Activated CD4-positive, CD25-positive, alpha-beta regulatory T cell treated with anti-CD3 and anti-CD28 coated beads, Interleukin-2, amount 50 U/mL, for 16 hours (primary cell): ENCODE measurements around the gene CCDC87.
"Not testable (repeated sequence)": the region's sequence is repeated elsewhere in the genome, so short reads cannot be mapped to it uniquely, and the experiment has no call there.

Experiments used
- DNase-seq: peaks from one replicate; pipeline ENCODE4 v3.0.0-alpha.2; 2020; ENCODE audit warnings: low read depth, low spot score

The CCDC87 gene

GRCh38 chr11:66582565-66583147, 10.2 kb downstream of the CCDC87 start:
- not testable (repeated sequence) for DNase-seq

GRCh38 chr11:66581261-66581660, 11.6 kb downstream of the CCDC87 start:
- no peak for DNase-seq

- DNase-seq = no peak
Measured at GRCh38 chr11:66580803-66581202, 12.1 kb downstream of the CCDC87 start.

- peak; percentile 51 for DNase-seq
Measured at GRCh38 chr11:66579017-66579606, 13.8 kb downstream of the CCDC87 start.

GRCh38 chr11:66570850-66571180, 22.0 kb downstream of the CCDC87 start:
- no peak for DNase-seq

GRCh38 chr11:66570079-66570849, 22.6 kb downstream of the CCDC87 start:
- DNase-seq = no peak

- DNase-seq = no peak
Measured at GRCh38 chr11:66569076-66569475, 23.8 kb downstream of the CCDC87 start.

GRCh38 chr11:66568124-66568916, 24.5 kb downstream of the CCDC87 start, which contains the start of gene CTSF:
Gene CTSF, minus strand, starts transcription at chr11:66568606. Its CDS starts 120 bp downstream, at chr11:66568486.
- peak; percentile 29 for DNase-seq

GRCh38 chr11:66567787-66568123, 25.1 kb downstream of the CCDC87 start:
- no peak for DNase-seq

- DNase-seq = no peak
Measured at GRCh38 chr11:66566221-66566620, 26.6 kb downstream of the CCDC87 start.

- DNase-seq = no peak
Measured at GRCh38 chr11:66564984-66565383, 27.9 kb downstream of the CCDC87 start.

- DNase-seq = no peak
Measured at GRCh38 chr11:66564538-66564937, 28.3 kb downstream of the CCDC87 start.

- DNase-seq = no peak
Measured at GRCh38 chr11:66563832-66564231, 29.0 kb downstream of the CCDC87 start.

GRCh38 chr11:66562907-66563583, 29.8 kb downstream of the CCDC87 start:
- no peak for DNase-seq

- no peak for DNase-seq
Measured at GRCh38 chr11:66562275-66562674, 30.6 kb downstream of the CCDC87 start.

- DNase-seq = no peak
Measured at GRCh38 chr11:66561975-66562248, 31.0 kb downstream of the CCDC87 start.

- DNase-seq = no peak
Measured at GRCh38 chr11:66561178-66561974, 31.5 kb downstream of the CCDC87 start.

GRCh38 chr11:66559866-66560676, 32.8 kb downstream of the CCDC87 start:
- no peak for DNase-seq

- no peak for DNase-seq
Measured at GRCh38 chr11:66559142-66559865, 33.6 kb downstream of the CCDC87 start.
